Neutrophil (primary cell): ENCODE measurements around the gene BCL11A.

Experiments
- H3K27ac ChIP-seq: fragments of 200-600 bp; sonication (generic); 2 replicates; pipeline ENCODE4 v1.5.1; 2016; ENCODE audit warnings: mild to moderate bottlenecking, moderate library complexity
- H3K27me3 ChIP-seq: fragments of 200-600 bp; sonication (generic); 2 replicates; pipeline ENCODE4 v1.6.0; 2016; ENCODE audit warnings: mild to moderate bottlenecking
- H3K36me3 ChIP-seq: fragments of 200-600 bp; sonication (generic); 2 replicates; pipeline ENCODE4 v1.5.1; 2017
- H3K4me1 ChIP-seq, 2 experiments: fragments of 200-600 bp in 1 of 2; sonication (generic) in 1 of 2; 1 replicate in 1 of 2; 2 replicates in 1 of 2; pipeline versions ENCODE4 v1.5.1 to v1.6.1; 2013 to 2016; ENCODE audit warnings: low read depth in 1 of 2, low read length in 1 of 2, mild to moderate bottlenecking in 1 of 2, moderate library complexity in 1 of 2; ENCODE audit not compliant: control insufficient read depth in 1 of 2, insufficient read depth in 1 of 2
- H3K4me3 ChIP-seq, 2 experiments: fragments of 200-600 bp in 1 of 2; sonication (generic) in 1 of 2; 1 replicate in 1 of 2; 2 replicates in 1 of 2; pipeline ENCODE4 v1.5.1; 2013 to 2016; ENCODE audit warnings: low read depth in 1 of 2, low read length in 1 of 2, mild to moderate bottlenecking in 1 of 2, moderate library complexity in 1 of 2
- H3K9me3 ChIP-seq: fragments of 200-600 bp; sonication (generic); 2 replicates; pipeline ENCODE4 v1.5.1; 2016
- CTCF ChIP-seq: fragments of 200-600 bp; sonication (generic); IDR thresholded peaks from 2 replicates; pipeline ENCODE4 v1.5.1; 2016; ENCODE audit warnings: antibody characterized with exemption

Gene BCL11A

GRCh38 chr2:60475123-60475830 lies 78.2 kb downstream of the BCL11A start:
- no peak for TF ChIP-seq CTCF
- Histone ChIP-seq H3K9me3 (no peaks in the 10 kb centered on the region), H3K4me3 (no peak overlapping the region), H3K36me3 (no peaks in the 10 kb centered on the region), H3K4me1 (peaks cover 38 to 39% of the 10 kb centered on the region in 2 experiments), H3K27me3 (no peaks in the 10 kb centered on the region), H3K27ac (no peak overlapping the region)

- Histone ChIP-seq H3K9me3 (no peaks in the 10 kb centered on the region), H3K36me3 (no peaks in the 10 kb centered on the region), H3K4me1 (peaks cover 39 to 43% of the 10 kb centered on the region in 2 experiments), H3K27me3 (no peaks in the 10 kb centered on the region), H3K27ac (no peak overlapping the region), H3K4me3 (no peak overlapping the region)
- TF ChIP-seq CTCF: no peak
These were observed 79.2 kb downstream of the BCL11A start for GRCh38 chr2:60474301-60474700.

- H3K9me3 ChIP-seq: no peaks in the 10 kb centered on the region
- no peak overlapping the region for H3K4me3 ChIP-seq
- H3K27me3 ChIP-seq: no peaks in the 10 kb centered on the region
- no peak for TF ChIP-seq CTCF
- no peak overlapping the region for H3K27ac ChIP-seq
- H3K4me1 ChIP-seq: peaks cover 40 to 43% of the 10 kb centered on the region in 2 experiments
- no peaks in the 10 kb centered on the region for H3K36me3 ChIP-seq
These were observed 79.9 kb downstream of the BCL11A start for GRCh38 chr2:60473546-60473945.

GRCh38 chr2:60472663-60473289 lies 80.7 kb downstream of the BCL11A start:
- H3K9me3 ChIP-seq: no peaks in the 10 kb centered on the region
- TF ChIP-seq CTCF: no peak

GRCh38 chr2:60472041-60472440 lies 81.4 kb downstream of the BCL11A start:
- H3K27ac ChIP-seq: peak overlapping the region; percentile 68
- no peaks in the 10 kb centered on the region for H3K9me3 ChIP-seq
- no peaks in the 10 kb centered on the region for H3K36me3 ChIP-seq
- peak overlapping the region; percentile 35 to 42 for H3K4me3 ChIP-seq
- no peak for TF ChIP-seq CTCF
- peaks cover 36% of the 10 kb centered on the region in 2 experiments for H3K4me1 ChIP-seq
- H3K27me3 ChIP-seq: no peaks in the 10 kb centered on the region

More at GRCh38 chr2:60472663-60473289, 80.7 kb downstream of the BCL11A start:
- Histone ChIP-seq H3K36me3 (no peaks in the 10 kb centered on the region), H3K4me1 (peaks cover 36 to 38% of the 10 kb centered on the region in 2 experiments), H3K27ac (peak overlapping the region; percentile 68), H3K27me3 (no peaks in the 10 kb centered on the region), H3K4me3 (no peak overlapping the region)
